ENCODE data around the gene DCLK3. TPM values are rescaled to one million over a fixed set of nuclear protein-coding genes. Genes with fewer than 3 reads are reported as not detected.

Gene DCLK3
- total RNA-seq, 2 experiments from 2014 or later: not detected

DNA sequence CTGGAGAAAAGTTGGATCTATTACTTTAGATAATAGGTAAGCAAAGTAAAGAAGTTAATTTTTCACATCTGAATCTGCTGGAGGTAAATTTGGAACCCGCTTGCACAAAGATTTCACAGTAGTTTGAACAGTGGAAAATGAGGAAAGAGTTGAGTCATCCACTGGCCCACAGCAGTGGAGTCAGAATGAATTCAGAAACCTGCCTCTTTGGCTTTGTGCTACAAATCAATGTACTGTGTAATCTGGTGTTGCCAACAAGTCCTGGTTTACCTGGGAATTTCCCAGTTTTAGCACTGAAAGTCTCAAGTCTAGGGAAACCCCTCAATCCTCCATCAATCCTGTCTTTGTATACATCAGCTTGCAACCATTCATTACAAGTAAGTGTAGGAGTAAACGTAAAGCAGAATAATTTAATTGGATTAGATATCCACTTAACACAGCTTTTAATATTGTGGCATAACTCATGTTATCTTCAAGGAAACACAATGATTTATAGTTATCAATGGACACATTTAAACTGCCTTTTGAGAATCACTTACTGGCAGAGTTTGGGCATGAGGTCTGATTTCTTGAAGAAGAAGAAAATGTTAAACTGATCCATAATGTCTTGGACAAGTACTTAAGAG lies 100.6 kb downstream of the DCLK3 start:
- ChIA-PET CTCF (no interaction called here), POLR2A (no interaction called here)

DNA sequence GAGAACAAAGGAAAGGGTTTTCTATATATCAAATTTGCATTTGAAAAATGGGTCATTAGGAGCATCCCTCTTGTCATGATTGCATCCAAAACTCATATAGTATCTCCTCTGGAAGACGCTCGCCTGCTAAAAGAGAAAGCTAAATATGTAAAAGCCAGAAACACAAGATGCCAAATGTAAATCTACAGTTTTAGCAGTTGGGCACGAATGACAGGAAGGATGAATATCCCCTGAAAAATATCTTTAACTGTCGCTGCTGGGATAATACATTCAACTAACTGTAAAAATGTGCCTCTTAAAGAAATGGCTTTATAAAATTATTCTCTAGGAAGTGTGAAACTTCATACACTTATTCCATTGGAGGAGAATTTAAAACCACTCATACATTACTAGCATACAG lies 101.7 kb downstream of the DCLK3 start:
- no peaks in the 10 kb centered on the region for H3K36me3 Mint-ChIP-seq (ENCODE audit: low read depth)
- no peak for DNase-seq

More for the DNA sequence above, 100.6 kb downstream of the DCLK3 start:
- no peaks in the 10 kb centered on the region for H3K27me3 Mint-ChIP-seq
- no peak overlapping the region for H3K4me3 Mint-ChIP-seq
- no peak overlapping the region for H3K27ac Mint-ChIP-seq
- H3K36me3 Mint-ChIP-seq (ENCODE audit: low read depth): no peaks in the 10 kb centered on the region
- no peaks in the 10 kb centered on the region for H3K9me3 Mint-ChIP-seq
- no peaks in the 10 kb centered on the region for H3K4me1 Mint-ChIP-seq
- DNase-seq: no peak

More for the DNA sequence above, 101.7 kb downstream of the DCLK3 start:
- H3K9me3 Mint-ChIP-seq: no peaks in the 10 kb centered on the region
- no peak overlapping the region for H3K27ac Mint-ChIP-seq
- no peaks in the 10 kb centered on the region for H3K4me1 Mint-ChIP-seq
- ChIA-PET CTCF (no interaction called here), POLR2A (no interaction called here)
- H3K27me3 Mint-ChIP-seq: peaks cover 8% of the 10 kb centered on the region
- no peak overlapping the region for H3K4me3 Mint-ChIP-seq

Other genes starting within 250 kb of the DCLK3 start
- gene TRANK1, start 180.5 kb upstream of the DCLK3 start, total RNA-seq: 10 to 100 TPM; 78.6 to 85.4 TPM
- 10 to 100 TPM; 21.6 to 28.1 TPM for gene EPM2AIP1, start 228.6 kb upstream of the DCLK3 start, total RNA-seq
- 10 to 100 TPM; 50.9 to 57.5 TPM for gene MLH1, start 229.0 kb upstream of the DCLK3 start, total RNA-seq